RKO (cell line): Measurements from ENCODE around the gene SLC35G2.
"Not testable (repeated sequence)": the region's sequence is repeated elsewhere in the genome, so short reads cannot be mapped to it uniquely, and the experiment has no call there.

Experiments used
- DNase-seq: peaks from one replicate; pipeline ENCODE4 v3.0.0-alpha.2; 2016; ENCODE audit warnings: low spot score

SLC35G2 gene

DNA sequence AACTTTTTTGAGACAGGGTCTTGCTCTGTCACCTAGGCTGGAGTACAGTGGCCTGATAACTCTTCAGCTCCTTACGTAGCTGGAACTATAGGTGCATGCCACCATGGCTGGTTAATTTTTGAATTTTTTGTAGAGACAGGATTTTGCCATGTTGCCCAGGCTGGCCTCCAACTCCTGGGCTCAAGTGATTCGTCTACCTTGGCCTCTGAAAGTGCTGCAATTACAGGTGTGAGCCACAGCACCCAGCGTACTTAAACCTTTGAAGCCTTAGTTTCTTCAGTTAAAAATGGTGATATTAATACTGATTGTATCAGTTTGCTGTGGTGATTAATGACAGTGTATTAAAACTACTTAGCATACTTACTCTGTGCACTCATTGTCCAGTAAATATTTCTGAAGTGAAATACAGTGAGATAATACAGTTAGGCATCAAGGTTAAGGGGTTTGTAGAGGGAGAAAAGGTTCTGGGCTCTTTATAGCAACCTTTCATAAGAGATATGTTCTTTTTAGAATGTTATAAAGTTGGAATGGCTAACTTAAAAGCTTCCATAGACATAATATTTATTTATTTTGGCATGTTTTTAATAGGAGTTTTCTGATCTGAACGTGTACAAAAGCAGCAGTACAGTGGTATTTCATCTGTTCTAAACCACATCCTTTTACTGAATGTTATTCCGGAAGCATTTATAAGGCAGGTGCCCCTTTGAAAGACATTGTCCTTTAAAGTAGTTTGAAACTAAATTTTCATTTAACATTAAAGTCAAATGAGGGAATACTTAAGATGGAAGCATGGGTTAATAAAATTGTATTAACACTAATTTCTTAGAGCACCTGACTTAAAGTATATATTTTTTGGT is 66.7 kb downstream of the SLC35G2 start:
- DNase-seq, result no peak

DNA sequence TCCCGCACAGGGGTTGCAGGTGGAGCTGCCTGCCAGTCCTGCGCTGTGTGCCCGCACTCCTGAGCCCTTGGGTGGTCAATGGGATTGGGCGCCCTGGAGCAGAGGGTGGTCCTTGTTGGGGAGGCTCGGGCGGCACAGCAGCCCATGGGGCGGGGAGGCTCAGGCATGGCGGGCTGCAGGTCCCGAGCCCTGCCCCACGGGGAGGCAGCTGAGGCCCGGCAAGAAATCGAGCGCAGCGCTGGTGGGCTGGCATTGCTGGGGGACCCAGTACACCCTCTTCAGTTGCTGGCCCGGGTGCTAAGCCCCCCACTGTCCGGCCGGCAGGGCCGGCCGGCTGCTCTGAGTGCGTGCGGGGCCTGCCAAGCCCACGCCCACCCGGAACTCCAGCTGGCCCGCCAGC is 71.0 kb downstream of the SLC35G2 start:
- no peak for DNase-seq

DNA sequence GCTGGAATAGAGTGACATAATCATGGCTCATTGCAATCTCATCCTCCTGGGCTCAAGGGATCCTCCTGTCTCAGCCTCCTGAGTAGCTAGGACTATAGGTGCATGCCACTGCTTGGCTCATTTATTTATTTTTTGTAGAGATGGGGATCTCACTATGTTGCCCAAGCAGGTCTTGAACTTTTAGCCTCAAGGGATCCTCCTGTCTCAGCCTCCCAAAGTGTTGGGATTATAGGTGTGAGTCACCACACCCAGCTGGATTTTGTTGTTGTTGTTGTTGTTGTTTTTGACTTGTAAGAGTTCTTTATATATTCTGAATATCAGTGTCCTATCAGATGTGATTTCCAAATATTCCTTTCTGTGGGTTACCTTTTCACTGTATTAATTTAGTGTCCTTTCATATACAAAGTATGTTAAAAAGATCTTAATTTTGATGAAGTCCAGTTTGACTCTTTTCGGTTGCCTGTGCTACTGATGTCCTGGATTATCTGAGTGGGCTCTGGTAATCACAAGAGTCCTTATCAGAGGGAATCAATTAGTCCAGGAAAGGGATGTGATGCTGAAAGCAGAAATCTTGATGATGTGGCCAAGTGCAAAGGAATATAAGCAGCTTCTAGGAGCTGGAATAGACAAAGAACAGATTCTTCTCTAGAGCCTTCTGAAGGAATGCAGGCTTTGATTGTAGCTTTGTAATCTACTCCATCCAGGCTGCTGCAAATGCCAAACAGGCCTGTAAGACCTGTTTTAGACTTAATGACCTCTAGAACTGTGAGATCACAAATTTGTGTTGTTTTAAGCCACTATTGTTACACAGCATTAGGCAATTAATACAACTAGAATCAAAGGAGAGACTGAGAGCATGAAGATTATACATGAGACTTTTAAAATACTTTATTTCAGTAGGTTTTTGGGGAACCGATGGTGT is 73.3 kb downstream of the SLC35G2 start:
- DNase-seq, result no peak

DNA sequence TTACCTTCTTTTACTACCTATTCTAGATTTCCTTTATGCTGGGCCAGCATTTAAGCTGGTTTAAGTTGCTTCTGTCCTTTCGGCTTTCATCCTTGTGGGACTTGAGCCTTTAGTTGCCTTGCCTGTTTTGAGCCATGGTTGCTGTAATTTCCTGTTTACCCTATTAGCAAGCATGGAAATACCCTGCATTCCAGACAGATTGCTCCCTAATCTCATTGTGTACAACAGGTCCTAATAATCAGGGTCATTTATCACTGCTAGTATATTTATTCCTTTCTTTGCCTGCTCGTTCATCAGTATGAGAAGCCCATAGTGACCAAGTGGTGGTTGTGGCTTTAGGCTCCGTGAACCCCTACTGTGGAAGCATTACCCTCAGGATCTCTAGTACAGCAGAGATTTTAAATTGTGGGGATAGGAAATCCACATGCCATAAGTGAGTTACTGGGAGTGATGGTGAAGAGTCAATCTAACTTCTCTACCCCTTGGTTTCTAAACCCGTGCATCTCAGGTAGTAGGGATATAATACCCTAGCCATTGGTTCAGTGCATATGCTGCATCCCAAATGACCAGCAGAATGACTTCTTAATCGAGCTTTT is 75.0 kb downstream of the SLC35G2 start:
- no peak for DNase-seq

DNA sequence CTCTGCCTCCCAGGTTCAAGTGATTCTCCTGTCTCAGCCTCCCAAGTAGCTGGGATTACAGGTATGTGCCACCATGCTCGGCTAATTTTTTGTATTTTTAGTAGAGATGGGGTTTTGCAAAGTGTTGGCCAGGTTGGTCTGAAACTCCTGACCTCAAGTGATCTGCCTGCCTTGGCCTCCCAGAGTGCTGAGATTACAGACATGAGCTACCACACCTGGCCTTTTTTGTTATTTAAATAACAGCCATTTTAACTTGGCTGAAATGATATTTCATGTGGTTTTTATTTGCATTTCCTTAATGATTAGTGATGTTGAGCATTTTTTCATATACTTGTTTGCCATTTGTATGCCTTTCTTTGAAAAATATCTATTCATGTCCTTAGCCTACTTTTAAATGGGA is 78.2 kb downstream of the SLC35G2 start:
- not testable (repeated sequence) for DNase-seq

DNA sequence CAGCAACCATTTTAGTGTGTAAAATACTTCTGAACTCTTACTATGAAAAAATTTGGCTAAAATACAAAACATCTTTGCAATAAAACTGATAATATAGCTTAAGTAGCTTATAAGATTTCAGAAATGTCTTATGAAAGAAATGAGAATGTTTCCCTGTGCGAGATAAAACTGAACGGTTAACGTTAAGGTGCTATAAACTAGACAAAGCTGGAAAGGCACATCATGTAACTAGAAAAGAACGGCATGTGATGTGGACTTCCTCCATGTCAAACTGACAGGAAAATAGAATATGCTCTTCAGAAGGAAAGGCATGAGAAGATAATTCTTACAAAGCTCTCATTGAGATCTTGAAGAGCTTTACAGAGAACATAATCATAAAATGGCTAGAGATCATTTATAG is 79.6 kb downstream of the SLC35G2 start:
- no peak for DNase-seq

DNA sequence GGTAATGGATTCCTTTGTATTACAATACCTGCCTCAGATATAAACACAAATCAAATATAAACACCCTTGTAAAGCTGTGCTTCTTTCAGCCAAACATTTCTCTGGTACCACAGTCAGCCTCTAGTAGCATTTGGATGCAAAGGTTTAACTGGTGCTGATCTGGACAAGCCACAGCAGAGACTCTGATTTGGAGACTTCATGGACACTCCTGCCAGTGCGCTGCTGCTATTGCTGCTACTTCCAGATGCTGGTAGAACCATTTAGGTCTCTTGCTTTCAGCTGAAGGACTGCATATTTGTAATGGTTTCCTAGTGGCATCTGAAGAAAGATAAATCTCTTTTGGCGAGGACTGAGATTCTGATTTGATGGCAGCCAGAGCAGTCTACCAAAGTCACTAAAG is 80.0 kb downstream of the SLC35G2 start:
- no peak for DNase-seq

DNA sequence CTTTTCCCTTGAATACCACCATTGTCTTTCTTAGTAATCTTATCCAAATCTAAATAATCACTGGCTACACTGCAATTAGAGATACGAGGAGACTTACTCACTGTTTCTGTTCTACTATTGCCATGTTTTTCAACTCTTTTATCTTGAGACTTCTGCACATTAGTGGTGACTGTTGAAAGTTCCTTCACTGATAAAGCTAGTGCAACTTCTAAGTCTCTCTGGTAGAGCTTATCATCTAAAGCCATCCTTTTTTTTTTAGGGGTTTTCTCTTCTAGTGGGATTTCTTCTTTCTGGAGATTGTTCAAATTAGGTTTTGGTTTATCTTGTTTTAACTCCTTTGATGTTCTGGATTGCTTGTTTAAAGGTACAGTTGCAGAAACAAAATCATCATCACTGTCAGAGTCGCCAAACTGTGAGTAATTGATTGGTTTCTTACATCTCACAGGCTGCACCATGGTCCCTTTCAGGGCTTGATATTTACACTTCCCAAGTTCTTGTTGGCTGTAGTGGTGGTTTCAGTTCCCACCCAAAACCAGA is 80.8 kb downstream of the SLC35G2 start:
- no peak for DNase-seq

DNA sequence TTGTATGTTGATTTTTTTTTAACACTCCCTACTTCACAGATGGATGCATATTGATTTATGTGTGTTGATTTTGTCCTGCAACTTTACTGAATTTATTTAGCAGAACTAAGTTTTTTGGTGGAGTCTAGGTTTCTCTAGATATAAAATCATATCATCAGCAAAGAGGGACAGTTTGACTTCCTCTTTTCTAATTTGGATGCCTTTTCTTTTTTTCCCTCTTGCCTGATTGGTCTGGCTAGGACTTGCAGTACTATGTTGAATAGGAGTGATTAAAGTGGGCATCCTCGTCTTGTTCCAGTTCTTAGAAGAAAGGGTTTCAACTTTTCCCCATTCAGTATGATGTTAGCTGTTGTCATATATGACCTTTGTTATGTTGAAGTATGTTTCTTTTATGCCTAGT is 81.8 kb downstream of the SLC35G2 start:
- not testable (repeated sequence) for DNase-seq

DNA sequence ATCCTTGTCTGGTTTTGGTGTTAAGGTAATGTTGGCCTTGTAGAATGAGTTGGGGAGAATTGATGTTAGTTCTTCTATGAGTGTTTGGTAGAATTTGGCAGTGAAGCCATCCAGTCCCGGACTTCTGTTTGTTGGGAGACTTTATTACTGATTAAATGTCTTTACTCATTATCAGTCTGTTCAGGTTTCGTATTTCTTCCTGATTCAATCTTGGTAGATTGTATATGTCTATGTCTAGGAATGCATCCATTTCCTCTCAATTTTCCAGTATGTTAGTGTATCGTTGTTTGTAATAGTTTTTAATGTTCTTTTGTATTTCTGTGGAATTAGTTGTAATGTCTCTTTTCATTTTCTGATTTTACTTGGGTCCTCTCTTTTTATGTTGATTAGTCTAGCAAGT is 82.5 kb downstream of the SLC35G2 start:
- DNase-seq, result no peak

DNA sequence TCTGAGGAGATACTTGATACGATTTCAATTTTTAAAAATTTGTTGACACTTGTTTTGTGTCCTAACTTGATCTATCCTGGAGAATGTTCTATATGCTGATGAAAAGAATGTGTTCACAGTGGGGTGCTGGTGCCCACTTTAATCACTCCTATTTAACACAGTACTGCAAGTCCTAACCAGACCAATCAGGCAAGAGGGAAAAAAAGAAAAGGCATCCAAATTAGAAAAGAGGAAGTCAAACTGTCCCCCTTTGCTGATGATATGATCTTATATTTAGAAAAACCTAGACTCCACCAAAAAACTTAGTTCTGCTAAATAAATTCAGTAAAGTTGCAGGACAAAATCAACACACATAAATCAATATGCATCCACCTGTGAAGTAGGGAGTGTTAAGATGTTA is 83.6 kb downstream of the SLC35G2 start:
- not testable (repeated sequence) for DNase-seq

DNA sequence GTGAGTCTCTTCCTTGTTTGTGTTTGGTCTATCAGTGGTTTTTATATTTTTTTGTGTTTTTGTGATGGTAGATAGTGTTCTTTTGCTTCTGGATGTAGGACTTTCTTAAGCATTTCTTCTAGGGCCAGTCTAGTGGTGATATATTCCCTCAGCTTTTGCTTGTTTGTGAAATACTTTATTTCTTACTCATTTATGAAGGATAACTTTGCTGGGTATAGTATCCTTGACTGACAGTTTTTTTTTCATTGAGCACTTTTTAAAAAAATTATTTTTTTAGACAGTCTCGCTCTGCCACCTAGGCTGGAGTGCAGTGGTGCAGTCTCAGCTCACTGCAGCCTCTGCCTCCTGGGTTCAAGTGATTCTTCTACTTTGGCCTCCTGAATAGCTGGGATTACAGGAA is 85.0 kb downstream of the SLC35G2 start:
- DNase-seq, result no peak

DNA sequence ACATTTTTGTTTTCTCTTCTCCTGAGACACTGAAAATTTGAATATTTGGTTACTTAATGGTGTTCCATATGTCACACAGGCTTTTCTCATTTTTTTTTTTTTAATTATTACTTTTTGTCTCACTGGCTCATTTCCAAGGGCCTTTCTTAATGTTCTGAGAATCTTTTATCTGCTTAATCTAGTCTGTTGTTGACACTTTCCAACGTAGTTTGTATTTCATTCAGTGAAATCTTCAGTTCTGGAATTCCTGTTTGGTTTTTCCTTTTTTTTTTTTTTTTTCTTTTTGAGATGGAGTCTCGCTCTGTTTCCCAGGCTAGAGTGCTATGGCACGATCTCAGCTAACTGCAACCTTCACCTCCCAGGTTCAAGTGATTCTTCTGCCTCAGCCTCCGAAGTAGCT is 85.8 kb downstream of the SLC35G2 start:
- DNase-seq, result no peak
